Dendritic cell treated with granulocyte-macrophage colony-stimulating factor and Interleukin-4, amounts not matched to agents 40 ng/mL and 50 ng/mL, for 4 days (primary cell): ENCODE measurements around the gene NLK.
"Not testable (repeated sequence)": the region's sequence is repeated elsewhere in the genome, so short reads cannot be mapped to it uniquely, and the experiment has no call there.

ENCODE experiments used
- H3K27ac Mint-ChIP-seq: one replicate; pipeline ENCODE4 v1.8.0; 2022; ENCODE audit warnings: mild to moderate bottlenecking, mixed read lengths
- H3K27me3 Mint-ChIP-seq: one replicate; pipeline ENCODE4 v1.8.0; 2022; ENCODE audit warnings: mild to moderate bottlenecking, mixed read lengths
- H3K36me3 Mint-ChIP-seq: one replicate; pipeline ENCODE4 v1.8.0; 2022; ENCODE audit warnings: low read depth, mixed read lengths
- H3K4me1 Mint-ChIP-seq: one replicate; pipeline ENCODE4 v1.8.0; 2022; ENCODE audit warnings: low read depth, mixed read lengths
- H3K4me3 Mint-ChIP-seq: one replicate; pipeline ENCODE4 v1.8.0; 2022; ENCODE audit warnings: mild to moderate bottlenecking, moderate library complexity, mixed read lengths
- H3K9me3 Mint-ChIP-seq: one replicate; pipeline ENCODE4 v1.8.0; 2022; ENCODE audit warnings: mixed read lengths
- intact Hi-C: fragments of 100-400 bp; cut with micrococcal nuclease; formaldehyde crosslinking; loops from one replicate; pipeline ENCODE4 v1.15.0; 2022

NLK gene

GRCh38 chr17:28071891-28072606, 29.6 kb downstream of the NLK start:
- no peaks in the 10 kb centered on the region for H3K27me3 Mint-ChIP-seq
- H3K4me3 Mint-ChIP-seq = no peak overlapping the region
- no peak overlapping the region for H3K27ac Mint-ChIP-seq
- peaks cover 19% of the 10 kb centered on the region for H3K4me1 Mint-ChIP-seq
- peaks cover 43% of the 10 kb centered on the region for H3K36me3 Mint-ChIP-seq
- intact Hi-C loops = no loop called here
- no peaks in the 10 kb centered on the region for H3K9me3 Mint-ChIP-seq

DNA sequence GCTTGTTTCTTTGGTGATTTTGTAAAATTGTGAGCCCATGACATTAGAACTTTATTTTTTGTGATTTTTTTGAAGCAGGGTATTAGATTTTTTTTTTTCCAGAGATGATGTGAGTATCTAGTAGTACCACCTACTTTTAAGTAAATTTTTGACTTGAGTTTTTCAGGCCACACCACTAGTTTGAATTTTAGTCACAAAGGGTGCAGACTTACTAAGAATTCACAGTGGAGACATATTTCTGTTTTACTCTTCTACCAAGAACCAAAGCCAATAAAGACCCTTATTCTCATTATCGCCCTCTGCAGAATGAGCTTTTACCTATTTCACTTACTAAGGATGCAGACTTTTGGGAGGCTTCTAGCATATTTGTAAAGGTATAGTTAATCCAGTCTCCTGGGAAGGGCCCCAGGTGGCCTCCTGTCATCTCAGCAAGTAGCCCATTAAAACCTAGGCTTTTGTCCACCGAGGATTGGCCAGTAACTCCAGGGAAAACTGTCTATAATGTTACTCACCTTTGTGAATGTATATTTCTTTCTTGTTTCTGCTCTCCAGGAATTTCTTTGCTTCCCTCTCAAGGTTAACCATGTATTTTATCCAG, 30.6 kb downstream of the NLK start:
- Mint-ChIP-seq H3K4me1 (peaks cover 19% of the 10 kb centered on the region), H3K36me3 (peaks cover 45% of the 10 kb centered on the region), H3K9me3 (no peaks in the 10 kb centered on the region), H3K4me3 (no peak overlapping the region), H3K27me3 (no peaks in the 10 kb centered on the region), H3K27ac (no peak overlapping the region)
- intact Hi-C loops = no loop called here

- H3K27ac Mint-ChIP-seq = no peak overlapping the region
- H3K27me3 Mint-ChIP-seq = no peaks in the 10 kb centered on the region
- H3K4me1 Mint-ChIP-seq = peaks cover 28% of the 10 kb centered on the region
- H3K36me3 Mint-ChIP-seq = peaks cover 35% of the 10 kb centered on the region
- intact Hi-C loops = no loop called here
- H3K9me3 Mint-ChIP-seq = no peaks in the 10 kb centered on the region
- H3K4me3 Mint-ChIP-seq = no peak overlapping the region
Observed at GRCh38 chr17:28074010-28074409, 31.5 kb downstream of the NLK start.

DNA sequence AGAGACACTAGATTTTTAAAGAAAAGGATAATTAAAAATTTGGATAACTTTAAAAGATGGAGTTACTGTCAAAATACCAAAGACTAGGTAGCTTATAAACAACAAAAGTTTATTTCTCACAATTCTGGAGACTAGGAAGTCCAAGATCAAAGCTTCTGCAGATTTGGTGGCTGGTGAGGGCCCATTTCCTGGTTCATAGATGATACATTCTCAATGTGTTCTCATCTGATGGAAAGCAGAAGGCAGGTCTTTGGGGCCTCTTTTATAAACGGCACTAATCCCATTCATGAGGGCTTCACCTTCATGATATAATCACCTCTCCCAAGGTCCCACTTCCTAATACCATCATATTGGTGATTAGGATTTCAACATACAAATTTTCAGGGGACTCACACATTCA, 33.7 kb downstream of the NLK start:
- Mint-ChIP-seq H3K4me1 (peaks cover 48% of the 10 kb centered on the region), H3K4me3 (no peak overlapping the region), H3K9me3 (no peaks in the 10 kb centered on the region), H3K36me3 (peaks cover 31% of the 10 kb centered on the region), H3K27ac (no peak overlapping the region), H3K27me3 (no peaks in the 10 kb centered on the region)
- intact Hi-C loops = no loop called here

GRCh38 chr17:28077140-28077539, 34.7 kb downstream of the NLK start:
- Mint-ChIP-seq H3K36me3 (peaks cover 22% of the 10 kb centered on the region), H3K4me1 (peaks cover 45% of the 10 kb centered on the region)
- intact Hi-C loops, H3K4me3 Mint-ChIP-seq, H3K27me3 Mint-ChIP-seq, H3K27ac Mint-ChIP-seq, H3K9me3 Mint-ChIP-seq: not testable (repeated sequence)

GRCh38 chr17:28078341-28079229, 36.1 kb downstream of the NLK start:
- Mint-ChIP-seq H3K4me3 (no peak overlapping the region), H3K36me3 (peaks cover 12% of the 10 kb centered on the region), H3K4me1 (peaks cover 46% of the 10 kb centered on the region), H3K9me3 (no peaks in the 10 kb centered on the region), H3K27me3 (no peaks in the 10 kb centered on the region), H3K27ac (no peak overlapping the region)
- intact Hi-C loops = no loop called here

DNA sequence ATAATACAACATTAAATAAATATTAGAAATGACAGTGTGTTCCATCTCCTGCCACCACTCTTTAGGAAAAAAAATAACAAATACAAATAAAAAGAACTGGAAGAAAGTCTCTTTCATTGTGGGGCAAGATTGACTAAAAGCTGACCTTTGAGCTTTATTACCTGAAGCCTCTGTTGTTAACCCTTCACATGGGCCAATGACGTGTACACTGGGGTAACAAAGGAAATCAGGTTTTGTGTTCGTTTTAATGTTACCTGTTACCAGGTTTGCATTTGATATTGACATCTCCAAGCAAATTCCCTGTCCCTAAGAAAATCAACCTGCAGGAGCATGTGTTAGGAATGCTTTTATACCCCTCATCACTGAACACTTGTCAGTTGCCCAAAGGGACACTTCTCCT, 39.0 kb downstream of the NLK start:
- H3K9me3 Mint-ChIP-seq = no peaks in the 10 kb centered on the region
- H3K4me1 Mint-ChIP-seq = peaks cover 41% of the 10 kb centered on the region
- intact Hi-C loops = loop anchor here (5.0 kb wide), 1 partner anchor 34 kb away; no protein-coding TSS in a partner anchor
- H3K27me3 Mint-ChIP-seq = no peaks in the 10 kb centered on the region
- no peak overlapping the region for H3K27ac Mint-ChIP-seq
- H3K36me3 Mint-ChIP-seq = peaks cover 12% of the 10 kb centered on the region
- H3K4me3 Mint-ChIP-seq = no peak overlapping the region

- Mint-ChIP-seq H3K4me1 (peaks cover 24% of the 10 kb centered on the region), H3K27ac (no peak overlapping the region), H3K27me3 (no peaks in the 10 kb centered on the region), H3K9me3 (no peaks in the 10 kb centered on the region), H3K36me3 (peaks cover 6% of the 10 kb centered on the region), H3K4me3 (no peak overlapping the region)
- intact Hi-C loops = no loop called here
Observed at GRCh38 chr17:28085766-28086165, 43.3 kb downstream of the NLK start.

- Mint-ChIP-seq H3K4me1 (peaks cover 23% of the 10 kb centered on the region), H3K27ac (no peak overlapping the region), H3K4me3 (no peak overlapping the region), H3K9me3 (no peaks in the 10 kb centered on the region), H3K27me3 (no peaks in the 10 kb centered on the region), H3K36me3 (peaks cover 6% of the 10 kb centered on the region)
- intact Hi-C loops = no loop called here
Observed at GRCh38 chr17:28086519-28086918, 44.0 kb downstream of the NLK start.

DNA sequence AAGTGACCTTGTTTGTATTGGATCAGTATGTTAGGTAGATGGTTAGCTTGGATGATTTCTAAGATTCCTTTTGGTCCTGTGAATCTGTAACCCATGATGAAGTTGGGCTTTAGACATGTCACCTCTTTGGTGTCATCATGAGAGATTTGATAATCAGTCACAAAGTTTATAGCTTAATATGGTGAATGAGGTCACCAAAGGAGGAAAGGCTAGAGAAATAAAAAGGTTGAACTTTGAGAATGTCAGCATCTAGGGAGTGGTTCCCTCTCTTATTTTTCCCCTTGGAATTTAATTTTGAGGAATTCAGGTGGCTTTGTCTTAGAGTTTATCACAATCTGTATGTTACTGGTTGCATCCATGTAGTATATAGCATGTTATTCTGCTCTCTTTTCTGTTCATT, 45.3 kb downstream of the NLK start:
- H3K27me3 Mint-ChIP-seq = no peaks in the 10 kb centered on the region
- intact Hi-C loops = no loop called here

DNA sequence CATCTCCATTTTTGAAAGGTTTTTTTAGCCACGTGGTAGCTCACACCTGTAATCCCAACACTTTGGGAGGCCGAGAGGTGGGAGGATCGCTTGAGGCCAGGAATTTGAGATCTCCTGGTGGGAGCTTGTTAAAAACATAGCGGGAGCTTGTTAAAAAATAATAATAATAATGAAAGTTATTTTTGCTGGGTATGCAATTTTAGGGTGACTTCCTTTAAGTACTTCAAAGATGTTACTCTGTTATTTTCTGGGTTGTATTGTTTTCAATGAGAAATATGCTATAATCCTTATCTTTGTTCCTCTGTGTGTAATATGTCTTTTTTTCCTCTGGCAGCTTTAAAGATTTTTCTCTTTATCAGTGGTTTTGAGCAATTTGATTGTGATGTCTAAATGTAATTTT, 48.1 kb downstream of the NLK start:
- H3K4me1 Mint-ChIP-seq = peaks cover 15% of the 10 kb centered on the region
- H3K27ac Mint-ChIP-seq = no peak overlapping the region
- no peaks in the 10 kb centered on the region for H3K27me3 Mint-ChIP-seq
- H3K36me3 Mint-ChIP-seq = no peaks in the 10 kb centered on the region
- H3K9me3 Mint-ChIP-seq = no peaks in the 10 kb centered on the region
- H3K4me3 Mint-ChIP-seq = no peak overlapping the region
- intact Hi-C loops = no loop called here

More for the DNA sequence above, 45.3 kb downstream of the NLK start:
- Mint-ChIP-seq H3K9me3 (no peaks in the 10 kb centered on the region), H3K36me3 (peaks cover 6% of the 10 kb centered on the region), H3K27ac (no peak overlapping the region), H3K4me3 (no peak overlapping the region), H3K4me1 (peaks cover 15% of the 10 kb centered on the region)

- Mint-ChIP-seq H3K9me3 (no peaks in the 10 kb centered on the region), H3K4me3 (no peak overlapping the region), H3K36me3 (no peaks in the 10 kb centered on the region), H3K27me3 (no peaks in the 10 kb centered on the region), H3K4me1 (peaks cover 15% of the 10 kb centered on the region), H3K27ac (no peak overlapping the region)
- intact Hi-C loops = no loop called here
Observed at GRCh38 chr17:28092088-28092487, 49.6 kb downstream of the NLK start.

GRCh38 chr17:28093999-28094716, 51.7 kb downstream of the NLK start:
- no peaks in the 10 kb centered on the region for H3K36me3 Mint-ChIP-seq
- no peaks in the 10 kb centered on the region for H3K9me3 Mint-ChIP-seq
- no peaks in the 10 kb centered on the region for H3K27me3 Mint-ChIP-seq
- intact Hi-C loops = no loop called here
- no peak overlapping the region for H3K4me3 Mint-ChIP-seq
- H3K4me1 Mint-ChIP-seq = peaks cover 12% of the 10 kb centered on the region
- H3K27ac Mint-ChIP-seq = no peak overlapping the region

DNA sequence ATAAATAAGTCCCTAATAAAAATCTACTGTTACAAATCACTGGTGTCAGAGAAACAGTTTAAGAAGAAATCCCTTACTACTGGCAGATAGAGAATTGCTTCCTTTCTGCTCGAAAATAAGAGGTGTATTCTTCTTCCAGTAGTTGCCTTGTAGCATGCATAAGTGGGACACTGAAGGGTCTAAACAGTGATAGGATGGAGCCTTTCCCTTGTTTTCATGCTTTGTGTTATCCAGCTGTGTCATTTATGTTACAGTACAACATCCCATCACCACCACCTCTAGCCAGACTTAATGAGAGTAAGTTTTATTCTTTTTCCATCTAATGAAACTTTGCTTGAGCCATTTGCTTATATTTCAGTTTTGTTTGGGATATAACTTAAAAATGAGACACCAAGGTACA, 54.3 kb downstream of the NLK start:
- H3K36me3 Mint-ChIP-seq = peaks cover 6% of the 10 kb centered on the region
- no peak overlapping the region for H3K4me3 Mint-ChIP-seq
- intact Hi-C loops = no loop called here
- no peak overlapping the region for H3K27ac Mint-ChIP-seq
- H3K9me3 Mint-ChIP-seq = no peaks in the 10 kb centered on the region
- no peaks in the 10 kb centered on the region for H3K27me3 Mint-ChIP-seq
- H3K4me1 Mint-ChIP-seq = peaks cover 8% of the 10 kb centered on the region
